Measurements from ENCODE around the gene TMEM51.

GRCh38 chr1:15110128-15110866 is 43.2 kb upstream of the TMEM51 start:
- TF ChIP-seq, protein P1, sequence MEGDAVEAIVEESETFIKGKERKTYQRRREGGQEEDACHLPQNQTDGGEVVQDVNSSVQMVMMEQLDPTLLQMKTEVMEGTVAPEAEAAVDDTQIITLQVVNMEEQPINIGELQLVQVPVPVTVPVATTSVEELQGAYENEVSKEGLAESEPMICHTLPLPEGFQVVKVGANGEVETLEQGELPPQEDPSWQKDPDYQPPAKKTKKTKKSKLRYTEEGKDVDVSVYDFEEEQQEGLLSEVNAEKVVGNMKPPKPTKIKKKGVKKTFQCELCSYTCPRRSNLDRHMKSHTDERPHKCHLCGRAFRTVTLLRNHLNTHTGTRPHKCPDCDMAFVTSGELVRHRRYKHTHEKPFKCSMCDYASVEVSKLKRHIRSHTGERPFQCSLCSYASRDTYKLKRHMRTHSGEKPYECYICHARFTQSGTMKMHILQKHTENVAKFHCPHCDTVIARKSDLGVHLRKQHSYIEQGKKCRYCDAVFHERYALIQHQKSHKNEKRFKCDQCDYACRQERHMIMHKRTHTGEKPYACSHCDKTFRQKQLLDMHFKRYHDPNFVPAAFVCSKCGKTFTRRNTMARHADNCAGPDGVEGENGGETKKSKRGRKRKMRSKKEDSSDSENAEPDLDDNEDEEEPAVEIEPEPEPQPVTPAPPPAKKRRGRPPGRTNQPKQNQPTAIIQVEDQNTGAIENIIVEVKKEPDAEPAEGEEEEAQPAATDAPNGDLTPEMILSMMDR (IDR thresholded peaks at IDR 0.05): no peak
- no peak for TF ChIP-seq POLR2A (IDR thresholded peaks at IDR 0.05)

Data from lower leg skin (tissue), 3 donors.